ENCODE results near the gene ADGRE1. TPM values are rescaled to one million over a fixed set of nuclear protein-coding genes. Genes with fewer than 3 reads are reported as not detected.

Gene ADGRE1

GRCh38 chr19:6988257-6988656 lies 100.9 kb downstream of the ADGRE1 start:
- Histone ChIP-seq H2BK15ac (ENCODE audit: low read depth, poor library complexity, severe bottlenecking) (no peak overlapping the region), H3K9me3 (ENCODE audit: control insufficient read depth, low read length) (peaks cover 22% of the 10 kb centered on the region), H3K4me2 (ENCODE audit: low read length, poor library complexity, severe bottlenecking) (no peak overlapping the region), H3K18ac (ENCODE audit: low read depth in 1 of 2, low read length in 2 of 2) (no peak overlapping the region), H3K4ac (ENCODE audit: low read depth in 1 of 2, low read length in 2 of 2) (no peak overlapping the region), H3K14ac (ENCODE audit: low read length in 2 of 2) (no peak overlapping the region), H3K4me1 (ENCODE audit: control insufficient read depth, insufficient read depth, low read depth, low read length) (no peaks in the 10 kb centered on the region), H3K27ac (ENCODE audit: low read length, poor library complexity, severe bottlenecking) (no peak overlapping the region), H3K23ac (ENCODE audit: low read length in 2 of 2) (no peak overlapping the region), H2AFZ (ENCODE audit: low read depth, low read length) (no peak overlapping the region), H3K9ac (ENCODE audit: low read length) (no peak overlapping the region), H3K36me3 (ENCODE audit: control insufficient read depth in 1 of 2, insufficient read depth in 2 of 2, low read depth in 1 of 2, low read length in 2 of 2) (no peaks in the 10 kb centered on the region), H4K8ac (ENCODE audit: low read length) (no peak overlapping the region), H3K4me3 (ENCODE audit: insufficient read depth in 1 of 2, low read depth in 1 of 2, low read length in 2 of 2) (no peak overlapping the region), H2BK5ac (ENCODE audit: low read depth, low read length, poor library complexity, severe bottlenecking) (no peak overlapping the region), H2AK5ac (ENCODE audit: low read length, severe bottlenecking) (no peak overlapping the region), H3K79me1 (replicated peaks; ENCODE audit: low read length, poor library complexity, severe bottlenecking) (no peaks in the 10 kb centered on the region), H4K91ac (ENCODE audit: low read length) (no peak overlapping the region), H2BK120ac (ENCODE audit: low read depth, low read length) (no peak overlapping the region), H3K27me3 (ENCODE audit: control insufficient read depth in 1 of 2, insufficient read depth in 1 of 2, low read length in 2 of 2) (no peaks in the 10 kb centered on the region), H2BK12ac (ENCODE audit: low read length in 2 of 2) (no peak overlapping the region)
- WGBS, result 72% methylated on average over 2 of the region's 3 CpGs
- DNase-seq, result no peak

Small RNA genes within 50 kb of the gene (small RNA-seq; reads per million reads assigned to genes)
- gene RF00017 (ENCODE audit: low read depth), result not detected

Data from mesenchymal stem cell (in vitro differentiated cells and primary cell).